MCF 10A (cell line): ENCODE results near the gene TAB2. TPM values are rescaled to one million over a fixed set of nuclear protein-coding genes. Genes with fewer than 3 reads are reported as not detected.

ENCODE experiments used
- BruUV-seq: library from RNA; stranded (reverse); fragments of 400-500 nt; replicated peaks from 2 replicates; lab custom pipeline; 2021; lab: Mats Ljungman, UMichigan
- CTCF ChIA-PET: fragments of 300-600 bp; sonication (Branson Sonifier 250); formaldehyde crosslinking; extraction: SDS; loops from one replicate; lab custom pipeline; 2021; ENCODE audit warnings: antibody characterized with exemption, inconsistent platforms; lab: Yijun Ruan, JAX
- POLR2A ChIA-PET: fragments of 300-600, 350-650 bp; sonication (Branson Sonifier 250); formaldehyde crosslinking; extraction: SDS; loops from one replicate; lab custom pipeline; 2020; ENCODE audit warnings: antibody characterized with exemption, inconsistent platforms; lab: Yijun Ruan, JAX
- DNase-seq: peaks from one replicate; pipeline ENCODE4 v3.0.0-alpha.2; 2018; ENCODE audit not compliant: unreplicated experiment
- H3K27ac Mint-ChIP-seq: one replicate; pipeline ENCODE4 v1.8.0; 2022; ENCODE audit warnings: mild to moderate bottlenecking, low read depth, mixed read lengths; ENCODE audit not compliant: unreplicated experiment
- H3K27me3 Mint-ChIP-seq: one replicate; pipeline ENCODE4 v1.8.0; 2022; ENCODE audit warnings: mixed read lengths; ENCODE audit not compliant: insufficient read depth, unreplicated experiment
- H3K36me3 Mint-ChIP-seq: one replicate; pipeline ENCODE4 v1.8.0; 2022; ENCODE audit warnings: mild to moderate bottlenecking, moderate library complexity, mixed read lengths; ENCODE audit not compliant: insufficient read depth, unreplicated experiment
- H3K4me1 Mint-ChIP-seq: one replicate; pipeline ENCODE4 v1.8.0; 2022; ENCODE audit warnings: mixed read lengths; ENCODE audit not compliant: insufficient read depth, unreplicated experiment
- H3K4me3 Mint-ChIP-seq: one replicate; pipeline ENCODE4 v1.8.0; 2022; ENCODE audit warnings: mild to moderate bottlenecking, moderate library complexity, mixed read lengths; ENCODE audit not compliant: unreplicated experiment
- H3K9me3 Mint-ChIP-seq: one replicate; pipeline ENCODE4 v1.8.0; 2022; ENCODE audit warnings: mixed read lengths; ENCODE audit not compliant: unreplicated experiment
- CTCF ChIP-seq: fragments of 200-600 bp; IDR thresholded peaks from one replicate; pipeline ENCODE4 v1.8.0; 2022; ENCODE audit warnings: antibody characterized with exemption, mild to moderate bottlenecking; ENCODE audit not compliant: unreplicated experiment
- intact Hi-C: fragments of 100-400 bp; cut with micrococcal nuclease; formaldehyde crosslinking; loops from 2 replicates; pipeline ENCODE4 v1.14.1; 2022
- total RNA-seq: library from RNA; stranded (reverse); gene quantifications from 2 replicates; pipeline ENCODE4 v1.2.3, GENCODE V29; 2022

TAB2 gene
- total RNA-seq, 1 experiment from 2014 or later, result 76.4 TPM

GRCh38 chr6:149320796-149321195, 3.3 kb downstream of the TAB2 start:
- no peaks in the 10 kb centered on the region for H3K27me3 Mint-ChIP-seq
- H3K27ac Mint-ChIP-seq, result no peak overlapping the region
- CTCF ChIA-PET, result interaction anchor here (1.0 to 1.8 kb wide), 2 partner anchors 196 to 240 kb away, joined by 3 to 5 read pairs; no protein-coding TSS in a partner anchor
- peaks cover 32% of the 10 kb centered on the region for H3K4me1 Mint-ChIP-seq
- H3K4me3 Mint-ChIP-seq, result no peak overlapping the region
- no peak for TF ChIP-seq CTCF
- POLR2A ChIA-PET, result interaction anchor here (0.6 to 14.1 kb wide), 7 partner anchors 17 to 289 kb away, joined by 3 to 392 read pairs (median 4); no protein-coding TSS in a partner anchor
- H3K9me3 Mint-ChIP-seq, result no peaks in the 10 kb centered on the region
- intact Hi-C loops, result no loop called here
- no peak for DNase-seq
- BruUV-seq, result no TSS peak
- H3K36me3 Mint-ChIP-seq, result no peaks in the 10 kb centered on the region

- BruUV-seq, result no TSS peak
- no peak overlapping the region for H3K27ac Mint-ChIP-seq
- ChIA-PET POLR2A (interaction anchor here (0.6 to 14.1 kb wide), 7 partner anchors 15 to 292 kb away, joined by 3 to 392 read pairs (median 3); no protein-coding TSS in a partner anchor), CTCF (interaction anchor here (0.9 to 2.2 kb wide), 6 partner anchors 9 to 248 kb away, joined by 4 to 10 read pairs (median 5); no protein-coding TSS in a partner anchor)
- no peak for DNase-seq
- H3K27me3 Mint-ChIP-seq, result no peaks in the 10 kb centered on the region
- H3K4me3 Mint-ChIP-seq, result no peak overlapping the region
- H3K9me3 Mint-ChIP-seq, result no peaks in the 10 kb centered on the region
- no peak for TF ChIP-seq CTCF
- intact Hi-C loops, result no loop called here
- peaks cover 32% of the 10 kb centered on the region for H3K4me1 Mint-ChIP-seq
- no peaks in the 10 kb centered on the region for H3K36me3 Mint-ChIP-seq
Measured at GRCh38 chr6:149323353-149323752, 5.8 kb downstream of the TAB2 start.

- DNase-seq, result no peak
- CTCF ChIA-PET, result interaction anchor here (1.4 to 2.0 kb wide), 2 partner anchors 98 to 241 kb away, joined by 4 to 5 read pairs; no protein-coding TSS in a partner anchor
- no peaks in the 10 kb centered on the region for H3K27me3 Mint-ChIP-seq
- H3K4me1 Mint-ChIP-seq, result peaks cover 38% of the 10 kb centered on the region
- no peaks in the 10 kb centered on the region for H3K9me3 Mint-ChIP-seq
- peak overlapping the region; percentile 3 for H3K4me3 Mint-ChIP-seq
- BruUV-seq, result no TSS peak
- no peak for TF ChIP-seq CTCF
- peak overlapping the region; percentile 28 for H3K27ac Mint-ChIP-seq
- POLR2A ChIA-PET, result interaction anchor here (0.7 to 14.1 kb wide), 5 partner anchors 14 to 291 kb away, joined by 3 to 392 read pairs (median 3); no protein-coding TSS in a partner anchor
- intact Hi-C loops, result no loop called here
- no peaks in the 10 kb centered on the region for H3K36me3 Mint-ChIP-seq
Measured at GRCh38 chr6:149323925-149324324, 6.4 kb downstream of the TAB2 start.

- no TSS peak for BruUV-seq
- Mint-ChIP-seq H3K27ac (peak overlapping the region; percentile 28), H3K4me3 (no peak overlapping the region), H3K27me3 (no peaks in the 10 kb centered on the region), H3K4me1 (peaks cover 38% of the 10 kb centered on the region), H3K36me3 (no peaks in the 10 kb centered on the region), H3K9me3 (no peaks in the 10 kb centered on the region)
- ChIA-PET POLR2A (interaction anchor here (0.6 to 14.1 kb wide), 9 partner anchors 14 to 292 kb away, joined by 3 to 392 read pairs (median 3); no protein-coding TSS in a partner anchor), CTCF (interaction anchor here (0.7 to 2.0 kb wide), 3 partner anchors 9 to 242 kb away, joined by 3 to 5 read pairs (median 4); no protein-coding TSS in a partner anchor)
- no peak for TF ChIP-seq CTCF
- intact Hi-C loops, result no loop called here
- no peak for DNase-seq
Measured at GRCh38 chr6:149324428-149324827, 6.9 kb downstream of the TAB2 start.
